Stimulated activated CD4-positive, alpha-beta T cell treated with anti-CD3 and anti-CD28 coated beads, TNF-alpha, amount 100 ng/mL, for 1 hour (primary cell): Measurements from ENCODE around the gene MRE11.
"Not testable (repeated sequence)": the region's sequence is repeated elsewhere in the genome, so short reads cannot be mapped to it uniquely, and the experiment has no call there.

ENCODE experiments used
- DNase-seq, 3 donors: peaks; one replicate each; pipeline ENCODE4 v3.0.0-alpha.2; 2020; ENCODE audit warnings: low read depth in 3 of 3, low spot score in 1 of 3

MRE11 gene

GRCh38 chr11:94506513-94506912 is 12.9 kb upstream of the MRE11 start:
- DNase-seq = not testable (repeated sequence)

GRCh38 chr11:94504689-94505293 is 11.1 kb upstream of the MRE11 start:
- no peak for DNase-seq

GRCh38 chr11:94501522-94501921 is 7.9 kb upstream of the MRE11 start:
- DNase-seq = no peak

- DNase-seq = no peak
Measured at GRCh38 chr11:94500181-94500580, 6.5 kb upstream of the MRE11 start.

- DNase-seq = no peak
Measured at GRCh38 chr11:94494126-94494680, 559 bp upstream of the MRE11 start.

- no peak for DNase-seq
Measured at GRCh38 chr11:94486068-94486467, 7.6 kb downstream of the MRE11 start.

GRCh38 chr11:94481342-94481741 is 12.3 kb downstream of the MRE11 start:
- no peak for DNase-seq

- no peak for DNase-seq
Measured at GRCh38 chr11:94477624-94478023, 16.0 kb downstream of the MRE11 start.

GRCh38 chr11:94472916-94473799 is 20.5 kb downstream of the MRE11 start:
- no peak for DNase-seq

GRCh38 chr11:94469416-94469815 is 24.2 kb downstream of the MRE11 start:
- DNase-seq = no peak

GRCh38 chr11:94459576-94459975 is 34.1 kb downstream of the MRE11 start:
- DNase-seq = no peak

GRCh38 chr11:94457118-94458029 is 36.3 kb downstream of the MRE11 start:
- no peak for DNase-seq

GRCh38 chr11:94455861-94456260 is 37.8 kb downstream of the MRE11 start:
- no peak for DNase-seq

- DNase-seq = no peak
Measured at GRCh38 chr11:94454301-94454700, 39.3 kb downstream of the MRE11 start.

GRCh38 chr11:94452988-94453387 is 40.7 kb downstream of the MRE11 start:
- DNase-seq = no peak

- DNase-seq = no peak
Measured at GRCh38 chr11:94450048-94450447, 43.6 kb downstream of the MRE11 start.

GRCh38 chr11:94449437-94449836 is 44.2 kb downstream of the MRE11 start:
- DNase-seq = no peak

- DNase-seq = no peak
Measured at GRCh38 chr11:94449029-94449428, 44.6 kb downstream of the MRE11 start.

- no peak for DNase-seq
Measured at GRCh38 chr11:94447149-94447548, 46.5 kb downstream of the MRE11 start.

GRCh38 chr11:94445641-94446040 is 48.0 kb downstream of the MRE11 start:
- no peak for DNase-seq

GRCh38 chr11:94433049-94433448 is 60.6 kb downstream of the MRE11 start:
- DNase-seq = no peak
